Measurements from ENCODE around the gene IL1RAPL2.
"Not testable (repeated sequence)": the region's sequence is repeated elsewhere in the genome, so short reads cannot be mapped to it uniquely, and the experiment has no call there.

The IL1RAPL2 gene

GRCh38 chrX:105645667-105646357, 1079.8 kb downstream of the IL1RAPL2 start:
- no peak for DNase-seq

- DNase-seq: no peak
Measured at GRCh38 chrX:105646592-105647372, 1080.8 kb downstream of the IL1RAPL2 start.

DNA sequence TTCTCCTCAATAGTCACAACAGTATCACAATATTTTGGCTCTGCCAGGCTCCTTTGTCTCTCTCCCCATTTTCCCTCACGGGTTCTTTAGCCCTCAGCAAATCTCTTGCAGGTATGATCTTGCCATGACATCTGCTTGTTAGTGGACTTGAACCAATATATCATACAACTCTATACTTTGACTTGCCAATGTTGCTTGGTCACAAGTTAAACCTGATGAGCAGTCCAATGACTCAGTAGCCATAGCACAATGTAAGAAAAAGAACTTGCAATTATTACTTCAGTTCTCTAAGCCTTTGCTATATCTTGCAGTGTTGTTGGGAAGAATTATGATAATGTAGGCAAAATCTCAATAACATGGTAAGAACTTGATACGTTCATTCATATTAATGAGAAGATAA, 1081.8 kb downstream of the IL1RAPL2 start:
- no peak for DNase-seq

- no peak for DNase-seq
Measured at GRCh38 chrX:105648732-105649131, 1082.7 kb downstream of the IL1RAPL2 start.

DNA sequence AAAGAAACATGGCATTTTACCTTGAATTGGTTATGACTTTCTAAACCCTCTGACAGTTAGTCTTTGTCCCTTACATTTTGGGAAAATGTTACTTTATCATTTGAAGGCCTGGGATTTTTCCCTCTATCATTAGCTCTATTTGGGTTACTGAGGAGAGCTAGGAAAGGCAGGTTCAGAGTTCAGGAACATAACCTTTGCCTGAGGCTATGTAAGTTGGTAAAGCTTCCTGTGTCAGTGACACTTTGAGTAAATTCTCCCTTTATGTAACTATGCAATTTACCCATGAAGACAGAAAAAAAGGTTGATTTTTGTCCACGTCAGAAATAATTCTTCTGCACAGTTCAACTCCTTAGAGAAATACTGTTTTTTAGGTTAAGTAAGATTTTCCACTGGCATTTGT, 1084.6 kb downstream of the IL1RAPL2 start:
- DNase-seq: no peak

DNA sequence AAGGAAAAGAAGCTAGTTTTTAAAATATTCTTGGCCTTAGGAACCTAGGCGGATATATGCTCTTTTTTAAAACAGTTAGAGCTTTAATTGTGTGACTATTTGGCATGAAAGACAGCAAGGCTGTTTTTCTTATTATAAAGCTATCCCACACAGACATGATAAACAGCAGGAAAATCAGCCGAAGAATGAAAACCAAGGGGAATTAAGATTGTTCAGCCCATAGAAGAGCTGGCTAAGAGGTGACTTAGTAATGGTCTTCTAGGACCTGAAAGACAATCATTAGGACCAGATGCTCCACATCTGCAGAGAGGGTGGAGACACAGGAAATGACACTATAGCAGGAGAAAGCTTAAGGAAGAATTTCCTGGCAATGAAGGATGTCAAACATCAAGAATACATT, 1085.0 kb downstream of the IL1RAPL2 start:
- DNase-seq: no peak

GRCh38 chrX:105653891-105654290, 1087.9 kb downstream of the IL1RAPL2 start:
- DNase-seq: no peak

GRCh38 chrX:105658136-105658535, 1092.1 kb downstream of the IL1RAPL2 start:
- DNase-seq: no peak

DNA sequence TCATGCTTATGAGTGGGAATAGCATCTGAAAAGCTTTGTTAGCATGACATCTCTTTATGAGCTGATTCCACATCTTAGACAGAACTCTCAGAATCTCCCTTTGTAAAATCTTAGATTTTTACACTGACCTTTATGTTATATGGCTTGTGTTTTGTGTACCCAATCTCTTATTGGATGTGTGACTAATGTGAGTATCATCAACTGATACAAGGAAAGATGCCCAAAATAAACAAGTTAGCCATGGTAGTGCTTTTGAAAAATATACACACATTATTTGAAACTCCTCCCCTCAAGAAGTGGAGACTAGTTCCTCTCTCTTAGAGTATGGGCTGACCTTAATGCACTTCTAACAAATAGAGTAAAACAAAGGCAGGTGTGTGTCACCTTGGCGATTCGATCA, 1096.2 kb downstream of the IL1RAPL2 start:
- DNase-seq: no peak

GRCh38 chrX:105664243-105664642, 1098.2 kb downstream of the IL1RAPL2 start:
- DNase-seq: no peak

DNA sequence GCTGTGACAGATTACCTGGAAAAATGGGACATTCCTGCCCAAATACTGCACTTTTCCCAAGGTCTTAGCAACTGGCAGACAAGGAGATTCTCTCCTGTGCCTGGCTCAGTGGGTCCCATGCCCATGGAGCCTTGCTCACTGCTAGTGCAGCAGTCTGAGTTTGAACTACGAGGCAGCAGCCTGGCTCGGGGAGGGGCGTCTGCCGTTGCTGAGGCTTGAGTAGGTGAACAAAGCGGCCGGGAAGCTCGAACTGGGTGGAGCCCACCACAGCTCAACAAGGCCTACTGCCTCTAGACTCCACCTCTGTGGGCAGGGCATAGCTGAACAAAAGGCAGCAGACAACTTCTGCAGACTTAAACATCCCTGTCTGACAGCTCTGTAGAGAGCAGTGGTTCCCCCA, 1118.3 kb downstream of the IL1RAPL2 start:
- DNase-seq: not testable (repeated sequence)

DNA sequence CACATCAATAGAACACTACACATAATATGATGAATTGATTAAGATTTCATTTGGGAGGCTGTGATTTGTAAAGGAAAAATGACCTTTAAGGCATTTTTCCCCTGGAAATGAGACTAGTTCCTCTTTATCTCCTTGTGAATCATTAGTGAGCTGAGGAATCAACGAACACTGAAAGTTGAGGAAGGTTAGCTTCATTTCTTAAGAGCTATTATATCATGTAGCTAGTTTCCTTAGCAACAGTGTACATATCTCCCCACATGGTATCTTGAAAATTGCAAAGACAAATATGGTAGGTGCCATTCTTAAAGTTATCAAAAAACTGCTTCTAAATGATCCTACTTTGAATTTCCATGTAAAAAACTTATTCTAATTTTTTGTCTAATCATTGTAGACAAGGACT, 1128.8 kb downstream of the IL1RAPL2 start:
- no peak for DNase-seq

GRCh38 chrX:105695451-105695850, 1129.5 kb downstream of the IL1RAPL2 start:
- no peak for DNase-seq

GRCh38 chrX:105696870-105697269, 1130.9 kb downstream of the IL1RAPL2 start:
- DNase-seq: no peak

DNA sequence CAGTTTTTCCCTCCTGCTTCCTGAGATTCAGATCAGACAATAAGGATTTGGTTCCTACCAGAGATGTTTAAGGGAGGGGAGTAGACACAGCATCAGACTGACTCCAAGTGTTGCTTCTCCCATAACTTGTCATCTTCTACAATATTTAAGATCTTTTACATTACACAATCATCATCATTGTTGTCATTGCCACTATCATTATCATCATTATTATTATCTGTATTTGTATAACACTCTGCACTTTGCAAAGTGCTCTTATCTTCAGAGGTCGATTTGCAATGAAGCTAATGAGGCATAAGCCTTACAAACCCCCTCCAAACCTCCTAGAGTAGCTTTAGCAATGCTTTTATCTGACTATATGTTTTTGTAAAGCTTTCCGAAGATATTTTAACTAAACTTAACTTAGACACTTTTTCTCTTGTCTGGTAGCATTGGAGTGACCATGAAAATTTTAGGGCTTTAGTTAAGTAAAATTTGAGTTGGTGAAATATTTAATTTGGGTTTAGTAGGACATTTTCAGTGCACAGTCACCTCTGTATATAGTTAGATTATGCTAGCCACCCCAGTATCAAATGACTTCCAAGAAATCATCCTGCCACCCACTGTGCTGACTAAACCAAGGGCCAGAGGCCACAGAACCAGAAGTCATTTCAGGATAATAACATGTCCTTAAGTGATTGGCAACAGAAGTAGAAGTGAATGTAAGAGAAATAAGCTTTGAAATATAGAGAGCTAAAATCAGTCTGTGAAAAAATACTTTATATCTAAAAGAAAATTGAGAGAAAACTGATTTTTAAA, 1132.2 kb downstream of the IL1RAPL2 start:
- DNase-seq: no peak

- no peak for DNase-seq
Measured at GRCh38 chrX:105700331-105700730, 1134.3 kb downstream of the IL1RAPL2 start.

- DNase-seq: no peak
Measured at GRCh38 chrX:105701310-105702052, 1135.5 kb downstream of the IL1RAPL2 start.

GRCh38 chrX:105703876-105704275, 1137.9 kb downstream of the IL1RAPL2 start:
- no peak for DNase-seq

DNA sequence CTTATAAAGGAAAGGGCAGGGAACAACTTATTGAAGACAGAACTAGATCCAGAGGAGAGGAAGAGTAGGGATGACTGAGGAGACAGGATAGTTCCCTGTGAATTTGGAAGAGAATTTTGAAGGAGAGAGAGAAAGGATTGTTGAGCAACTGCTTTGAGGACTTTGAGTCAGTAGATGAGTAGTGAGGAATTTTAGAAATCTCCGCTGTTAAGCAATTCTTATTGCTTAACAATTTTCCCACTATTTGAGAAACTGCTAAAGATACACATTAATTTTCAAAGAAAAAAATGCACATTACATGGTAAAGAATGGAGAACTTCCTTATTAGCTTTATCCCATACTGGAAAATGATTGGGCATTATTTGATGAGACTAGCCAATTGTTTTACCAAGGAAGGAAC, 1140.0 kb downstream of the IL1RAPL2 start:
- DNase-seq: no peak

GRCh38 chrX:105711805-105712204, 1145.8 kb downstream of the IL1RAPL2 start:
- no peak for DNase-seq

- DNase-seq: no peak
Measured at GRCh38 chrX:105715746-105716145, 1149.7 kb downstream of the IL1RAPL2 start.

DNA sequence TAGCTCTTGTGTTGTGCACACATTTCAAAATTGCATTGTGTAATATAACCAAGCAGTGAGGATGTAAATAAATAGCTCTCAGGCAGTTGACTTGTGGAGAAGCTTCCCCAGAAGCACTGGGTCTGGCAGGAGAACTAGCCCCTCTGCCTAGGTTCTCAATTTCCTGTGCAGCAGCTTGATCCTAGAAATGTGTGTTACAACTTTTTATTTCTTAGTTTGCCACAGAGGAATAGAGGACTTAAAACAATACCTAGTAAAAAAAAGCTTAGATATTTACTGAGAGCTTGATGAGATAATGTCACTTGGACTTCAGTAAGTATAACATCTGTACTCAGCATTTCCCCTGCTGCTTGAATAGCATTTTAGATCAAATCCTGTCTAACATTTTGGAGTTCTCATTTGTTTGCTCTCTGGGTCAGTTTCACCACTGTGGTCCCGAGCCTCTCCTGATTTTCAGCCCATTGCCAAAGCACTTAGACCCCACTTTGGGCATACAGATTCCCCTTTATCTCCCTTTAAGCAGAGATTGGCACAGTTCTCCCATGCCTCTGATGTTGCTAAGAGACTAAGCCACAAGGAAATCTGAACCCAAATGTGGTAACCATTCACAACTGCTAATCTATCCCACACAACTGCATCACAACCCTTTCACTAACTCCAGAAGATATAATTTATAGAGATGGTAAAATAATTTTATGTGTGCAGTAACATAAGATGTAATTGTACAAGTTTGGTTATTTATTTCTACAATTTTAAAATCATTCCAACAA, 1158.2 kb downstream of the IL1RAPL2 start:
- DNase-seq: no peak
